COR-L47 (cell line): ENCODE data around the gene SLC25A21.
"Not testable (repeated sequence)": the region's sequence is repeated elsewhere in the genome, so short reads cannot be mapped to it uniquely, and the experiment has no call there.

ENCODE experiments used
- DNase-seq: peaks from one replicate; lab custom pipeline; 2025; lab: John Stamatoyannopoulos, UW

SLC25A21 gene

DNA sequence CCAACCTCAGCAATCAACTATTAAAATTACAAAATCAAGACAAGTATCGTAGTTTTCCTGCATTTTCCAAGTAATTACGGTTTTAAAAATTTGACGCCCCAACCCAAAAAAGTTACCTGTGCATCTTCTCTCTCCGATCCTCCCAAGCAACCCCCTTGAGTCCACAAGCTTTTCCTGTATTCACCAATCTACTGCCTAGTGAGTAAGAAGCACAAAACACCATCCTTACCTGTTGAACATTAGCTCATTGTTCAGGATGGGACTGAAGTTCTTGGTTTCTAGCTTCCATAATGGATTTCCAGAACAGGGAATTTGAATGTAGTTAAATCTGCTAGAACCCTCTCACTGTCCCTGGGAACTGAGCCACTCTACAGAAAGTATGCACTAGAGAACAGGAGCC, 348.8 kb downstream of the SLC25A21 start:
- DNase-seq, result no peak

DNA sequence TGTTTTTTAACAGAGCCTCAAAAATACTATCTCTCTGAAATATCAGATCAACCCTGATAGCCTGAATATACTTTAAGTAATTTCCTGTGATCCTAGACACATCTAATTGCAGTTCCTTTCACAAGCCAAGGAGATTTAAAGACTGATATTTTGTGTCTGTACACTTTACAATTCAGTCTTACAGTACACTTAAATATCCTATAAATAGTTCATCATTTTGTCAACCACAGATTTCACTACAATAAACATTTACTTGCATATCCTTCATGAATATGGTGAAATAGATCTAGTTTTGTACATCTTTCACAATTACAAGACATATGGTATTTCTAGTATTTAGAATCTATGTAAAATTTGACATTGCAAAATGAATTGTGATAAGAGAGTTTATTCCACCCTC, 349.7 kb downstream of the SLC25A21 start:
- no peak for DNase-seq

DNA sequence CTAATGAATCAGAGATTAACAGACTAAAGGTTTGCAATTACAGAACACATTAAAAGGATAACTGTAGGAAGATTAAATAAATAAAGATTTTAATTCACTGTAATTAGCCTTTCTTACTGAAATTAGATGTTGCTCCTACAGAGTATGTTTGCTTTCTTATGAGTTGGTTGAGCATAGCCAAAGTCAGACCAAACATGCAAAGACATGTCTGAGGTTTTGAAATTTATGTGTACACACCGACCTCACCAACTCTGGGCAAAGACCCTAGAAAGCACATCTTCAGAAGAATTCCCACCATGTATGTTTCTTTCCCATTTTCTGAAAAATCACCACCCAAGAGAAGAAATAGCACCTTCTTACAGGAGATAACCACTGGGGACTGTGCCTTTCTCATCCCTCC, 351.5 kb downstream of the SLC25A21 start:
- peak; percentile 24 for DNase-seq

DNA sequence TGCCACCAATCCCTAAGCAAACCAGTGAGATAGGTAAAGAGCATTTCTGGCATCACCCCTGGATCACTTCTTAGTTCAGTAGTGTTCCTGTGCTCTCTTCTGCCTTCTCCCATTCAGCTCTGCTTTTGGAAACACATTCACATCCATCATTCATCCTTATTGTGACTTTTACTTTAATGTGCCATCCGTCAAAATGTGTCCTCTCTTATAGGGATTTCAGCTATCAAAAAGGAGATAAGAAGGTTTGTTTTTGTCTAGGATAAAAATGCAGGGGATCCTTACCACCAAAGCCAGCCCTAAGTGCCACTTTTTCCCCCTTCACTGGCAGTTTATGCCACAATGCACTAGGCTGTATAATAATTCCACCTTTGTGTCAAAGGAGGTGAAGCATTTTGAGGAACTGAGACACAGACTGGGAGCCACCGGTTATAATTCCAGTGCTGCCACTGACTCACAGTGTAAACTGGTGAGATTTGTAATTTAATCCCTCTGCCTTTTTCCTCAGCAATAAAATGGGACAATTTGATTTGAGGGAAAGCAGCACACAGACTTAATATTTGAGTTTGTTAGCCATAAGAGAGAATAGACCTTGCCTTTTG, 352.2 kb downstream of the SLC25A21 start:
- DNase-seq, result no peak

DNA sequence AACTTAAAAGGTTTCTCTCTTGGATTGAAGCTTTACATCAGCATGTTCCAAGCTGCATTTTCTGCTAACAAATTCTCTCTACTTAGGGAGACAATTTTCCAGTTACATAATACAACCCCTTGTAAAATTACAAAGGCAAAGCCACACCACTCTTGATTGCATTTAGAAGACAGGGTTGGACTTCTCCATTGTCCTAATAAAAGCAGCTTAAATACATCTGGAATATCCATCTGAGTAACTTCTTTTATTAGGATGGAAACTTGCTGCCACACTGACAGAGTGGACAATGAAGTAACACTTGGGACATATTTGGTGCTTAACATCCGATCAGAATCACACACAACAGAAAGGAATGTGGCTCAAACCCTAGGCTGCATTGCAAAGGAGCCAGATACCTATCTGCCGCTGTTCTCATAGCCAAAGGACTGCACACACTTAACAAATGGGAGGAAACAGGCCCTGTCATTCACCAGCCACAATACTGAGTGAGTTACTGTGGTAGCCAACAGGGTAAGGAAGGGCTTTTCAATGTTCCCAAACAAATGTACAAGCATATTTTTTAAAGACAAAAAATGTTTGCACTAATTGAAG, 353.5 kb downstream of the SLC25A21 start:
- no peak for DNase-seq

GRCh38 chr14:36818246-36818645, 354.2 kb downstream of the SLC25A21 start:
- DNase-seq, result no peak

GRCh38 chr14:36817071-36817930, 355.1 kb downstream of the SLC25A21 start:
- DNase-seq, result no peak

GRCh38 chr14:36816481-36816880, 355.9 kb downstream of the SLC25A21 start:
- DNase-seq, result no peak

DNA sequence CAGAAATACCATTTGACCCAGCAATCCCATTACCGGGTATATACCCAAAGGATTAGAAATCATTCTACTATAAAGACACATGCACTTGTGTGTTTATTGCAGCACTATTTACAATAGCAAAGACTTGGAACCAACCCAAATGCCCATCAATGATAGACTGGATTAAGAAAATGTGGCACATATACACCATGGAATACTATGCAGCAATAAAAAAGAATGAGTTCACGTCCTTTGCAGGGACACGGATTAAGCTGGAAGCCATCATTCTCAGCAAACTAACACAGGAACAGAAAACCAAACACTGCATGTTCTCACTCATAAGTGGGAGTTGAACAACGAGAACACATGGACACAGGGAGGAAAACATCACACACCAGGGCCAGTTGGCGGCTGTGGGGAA, 357.6 kb downstream of the SLC25A21 start:
- not testable (repeated sequence) for DNase-seq

DNA sequence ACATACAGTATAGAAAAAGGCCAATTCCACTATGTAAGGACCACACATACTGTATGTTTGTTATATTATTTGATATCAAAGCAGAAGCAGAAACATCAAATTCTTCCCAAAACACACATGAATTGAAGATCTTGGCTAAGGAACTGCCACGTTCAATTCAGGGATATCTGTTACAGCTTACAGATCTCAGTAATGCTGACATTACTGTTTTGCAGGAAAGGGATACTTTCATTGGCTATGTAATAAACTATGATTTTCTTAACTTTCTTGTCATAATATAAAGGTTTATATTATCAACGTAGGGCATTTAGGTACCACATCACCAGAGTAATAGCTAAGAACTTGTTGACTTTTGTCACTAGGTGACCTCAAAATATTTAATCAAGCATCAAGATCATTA, 362.2 kb downstream of the SLC25A21 start:
- no peak for DNase-seq

DNA sequence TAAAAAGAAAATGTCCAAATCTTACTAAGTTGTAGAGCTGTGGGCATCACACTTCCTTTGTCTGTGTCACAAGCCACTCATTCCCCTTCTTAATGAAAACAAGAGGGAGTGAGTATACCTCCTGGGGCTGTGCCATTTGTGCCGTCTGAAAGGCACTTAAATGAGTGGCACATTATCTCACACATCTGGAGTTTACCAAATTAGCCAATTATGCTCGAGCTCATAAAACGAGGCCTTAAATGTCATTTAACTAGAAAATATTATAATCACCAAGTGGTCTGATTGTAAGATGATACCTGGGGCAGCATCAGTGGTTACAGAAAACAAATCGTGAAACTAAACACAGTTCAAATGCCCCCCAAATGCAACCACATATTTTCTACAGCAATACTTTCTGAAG, 364.7 kb downstream of the SLC25A21 start:
- peak; percentile 36 for DNase-seq

GRCh38 chr14:36805131-36805559, 367.3 kb downstream of the SLC25A21 start:
- no peak for DNase-seq

DNA sequence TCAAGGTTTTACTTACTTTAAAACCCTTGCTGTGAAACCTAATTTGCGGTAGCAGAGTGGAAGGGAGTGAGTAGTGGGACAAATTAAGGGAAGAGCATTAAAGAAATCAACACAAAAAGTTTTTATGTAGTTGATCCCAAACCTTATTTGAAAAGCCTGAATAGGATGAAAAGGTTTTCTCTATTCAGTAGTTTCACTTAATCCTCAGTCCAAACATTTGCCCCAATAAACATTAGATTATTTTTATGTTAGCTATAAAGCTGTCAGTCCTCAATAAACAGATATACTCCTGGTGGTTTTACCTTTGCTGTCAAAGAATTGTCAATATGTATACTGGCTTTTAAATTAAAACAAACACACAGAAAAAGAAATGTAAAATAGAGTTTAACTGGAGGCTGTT, 374.8 kb downstream of the SLC25A21 start:
- DNase-seq, result no peak

- DNase-seq, result no peak
Observed at GRCh38 chr14:36791402-36791801, 381.0 kb downstream of the SLC25A21 start.

DNA sequence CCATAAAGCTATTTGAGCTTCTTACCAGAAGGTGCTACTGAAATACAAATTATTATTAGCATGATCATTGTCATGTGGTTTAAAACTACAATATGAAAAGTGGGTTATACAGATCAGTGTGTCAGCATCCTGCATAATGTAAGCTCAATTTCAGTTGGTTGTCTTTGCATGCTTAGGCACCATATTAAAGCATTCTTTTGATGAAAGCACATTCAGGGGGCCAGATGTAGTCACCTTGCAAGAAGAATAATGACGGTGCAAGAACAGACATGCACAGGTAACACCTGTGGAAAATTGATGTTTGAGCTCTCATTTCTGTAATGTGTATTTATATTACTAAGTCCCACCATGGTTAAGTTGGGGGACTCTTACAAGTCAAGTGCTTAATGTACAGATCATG, 386.9 kb downstream of the SLC25A21 start:
- DNase-seq, result no peak

DNA sequence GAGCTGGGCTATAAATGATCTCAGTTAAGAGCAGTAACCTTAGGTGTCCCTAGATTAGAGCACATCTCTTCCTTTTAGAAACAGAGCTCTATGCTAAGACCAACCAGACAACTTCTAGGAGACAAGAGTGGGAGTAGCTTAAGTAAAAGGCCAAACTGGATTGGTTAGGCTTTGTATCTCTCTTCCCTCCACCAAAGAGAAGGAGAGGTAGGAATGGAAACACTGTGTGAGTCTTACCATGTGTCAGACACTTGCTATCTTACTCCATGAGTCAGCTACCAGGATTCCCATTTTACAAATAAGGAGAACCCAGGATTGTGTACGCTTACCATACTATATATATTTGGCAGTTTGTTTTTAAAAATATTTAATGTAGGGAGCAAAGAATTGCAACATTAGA, 387.9 kb downstream of the SLC25A21 start:
- DNase-seq, result no peak

DNA sequence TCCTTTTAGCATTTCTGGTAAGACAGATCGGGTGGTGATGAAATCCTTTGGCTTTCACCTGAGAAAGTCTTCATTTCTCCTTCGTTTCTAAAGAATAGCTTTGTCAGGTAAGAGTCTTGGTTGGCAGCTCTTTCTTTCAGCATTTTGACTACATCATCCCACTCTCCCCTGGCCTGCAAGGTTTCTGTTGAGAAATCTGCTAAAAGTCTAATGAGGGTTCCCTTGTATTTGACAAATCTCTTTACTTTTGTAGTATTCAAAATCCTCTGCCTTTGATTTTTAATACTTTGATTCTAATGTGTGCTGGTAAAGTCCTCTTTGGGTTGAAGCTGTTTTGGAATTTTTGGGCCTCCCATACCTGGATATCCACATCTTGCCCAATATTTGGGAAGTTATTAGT, 390.5 kb downstream of the SLC25A21 start:
- no peak for DNase-seq

GRCh38 chr14:36773558-36773957, 398.8 kb downstream of the SLC25A21 start:
- DNase-seq, result no peak

DNA sequence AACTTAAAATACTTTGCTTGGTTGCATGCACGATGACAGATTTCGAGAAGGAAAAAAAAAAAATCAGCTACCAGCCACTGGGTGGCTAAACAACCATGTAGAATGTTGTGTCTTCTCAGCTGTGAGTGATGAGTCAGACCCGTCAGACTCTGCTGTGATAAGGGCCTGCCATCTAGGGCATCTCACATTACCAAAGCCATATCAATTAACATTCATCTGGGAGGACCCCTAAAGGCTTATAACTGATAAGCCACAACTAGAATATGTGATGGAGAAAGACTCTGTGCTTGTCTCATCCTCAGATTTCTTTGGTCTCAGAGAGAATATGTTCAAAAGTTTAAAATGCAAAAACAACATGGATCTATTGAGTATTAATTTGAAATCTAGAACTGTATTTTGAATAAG, 399.3 kb downstream of the SLC25A21 start:
- no peak for DNase-seq

DNA sequence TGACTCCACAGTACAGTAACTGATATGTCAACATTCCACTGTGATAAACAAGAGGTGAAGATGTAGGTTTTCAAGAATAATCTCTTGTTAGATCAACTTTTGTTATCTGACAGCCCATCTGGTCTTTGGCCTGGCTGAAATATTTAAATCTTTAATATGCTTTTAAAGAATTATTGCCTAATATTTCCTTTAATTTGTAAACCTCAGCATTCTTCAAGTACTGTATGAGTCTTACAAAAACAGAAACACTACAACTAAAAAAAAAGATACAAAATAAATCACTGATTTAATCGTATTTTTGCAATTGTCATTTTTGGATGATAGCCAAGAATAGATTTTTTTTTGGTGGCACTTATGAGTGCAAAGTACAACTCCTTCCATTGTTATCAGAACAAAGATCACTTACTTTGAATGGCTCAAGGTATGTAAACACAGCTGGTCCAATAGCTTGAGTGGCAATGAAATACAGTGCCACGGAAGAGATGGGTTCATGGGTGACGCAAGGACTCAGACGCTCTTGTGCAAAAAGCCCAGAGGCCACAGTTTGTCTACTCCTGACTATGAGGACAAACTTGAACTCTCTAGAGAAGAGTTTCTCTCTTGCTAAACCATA, 401.3 kb downstream of the SLC25A21 start:
- peak; percentile 49 for DNase-seq

DNA sequence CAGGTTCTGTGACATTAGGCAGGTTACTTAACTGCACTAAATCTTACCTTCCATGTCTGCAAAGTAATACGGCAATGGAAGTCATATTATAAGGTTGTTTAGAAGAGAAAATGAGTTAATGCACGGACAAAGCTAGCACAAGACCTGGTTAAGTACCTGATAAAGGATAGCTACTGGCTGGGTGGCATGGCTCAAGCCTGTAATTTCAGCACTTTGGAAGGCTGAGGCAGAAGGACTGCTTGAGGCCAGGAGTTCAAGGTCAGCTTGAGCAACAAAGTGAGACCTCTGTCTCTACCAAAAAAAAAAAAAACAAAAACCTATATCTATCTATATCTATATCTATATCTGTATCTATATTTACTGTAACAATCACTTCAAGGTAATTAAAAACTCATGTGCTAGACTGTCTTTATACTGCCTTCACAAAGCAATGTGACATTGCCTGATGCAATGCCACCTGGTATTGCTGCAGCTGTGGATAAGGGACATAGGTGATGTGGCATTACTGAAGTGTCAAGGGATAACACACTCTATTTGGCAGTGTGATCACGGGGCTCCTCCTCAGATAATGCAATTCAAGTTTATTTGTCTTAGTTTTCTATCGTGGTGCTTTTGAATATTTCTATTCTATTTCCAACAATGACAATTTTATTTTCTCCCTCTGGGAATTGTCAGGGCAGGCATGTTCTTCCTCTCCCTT, 403.6 kb downstream of the SLC25A21 start:
- no peak for DNase-seq

- peak; percentile 22 for DNase-seq
Observed at GRCh38 chr14:36767603-36768281, 404.7 kb downstream of the SLC25A21 start.
